HepG2 (cell line): ENCODE measurements around the gene NOL12. TPM values are rescaled to one million over a fixed set of nuclear protein-coding genes. Genes with fewer than 3 reads are reported as not detected.
A peak's percentile ranks its signal among the peaks of the same experiment; 100 is the strongest.

ENCODE experiments used
- BRD4 ChIP-seq: sonication (generic); formaldehyde crosslinking; IDR thresholded peaks from 2 replicates; pipeline ENCODE4 v1.4.0; 2020; ENCODE audit warnings: missing genetic modification reagents
- FOXO1 ChIP-seq: sonication (generic); formaldehyde crosslinking; IDR thresholded peaks from 2 replicates; pipeline ENCODE4 v1.4.0; 2020; ENCODE audit warnings: missing genetic modification reagents
- GABPB1 ChIP-seq: IDR thresholded peaks from 2 replicates; pipeline ENCODE4 v1.6.1; 2016; ENCODE audit warnings: mild to moderate bottlenecking, missing genetic modification reagents, moderate library complexity, missing compliant biosample characterization
- NFRKB ChIP-seq: fragments of 450-650 bp; IDR thresholded peaks from 2 replicates; pipeline ENCODE4 v1.6.1; 2017
- NONO ChIP-seq, 2 experiments: fragments of 450-650 bp in 1 of 2; sonication (generic) in 1 of 2; formaldehyde crosslinking in 1 of 2; IDR thresholded peaks in 1 of 2; conservative IDR thresholded peaks in 1 of 2; 2 replicates each; pipeline versions ENCODE4 v1.6.1 to v1.8.0; 2017 to 2022; ENCODE audit warnings: mild to moderate bottlenecking in 1 of 2, missing genetic modification reagents in 1 of 2, moderate library complexity in 1 of 2
- RFXAP ChIP-seq: sonication (generic); formaldehyde crosslinking; IDR thresholded peaks from 2 replicates; pipeline ENCODE4 v1.4.0; 2020; ENCODE audit warnings: missing genetic modification reagents, borderline replicate concordance
- SRF ChIP-seq: IDR thresholded peaks from 2 replicates; pipeline ENCODE4 v1.6.1; 2011; ENCODE audit warnings: mild to moderate bottlenecking, low read depth, low read length, moderate library complexity
- SRSF4 ChIP-seq: fragments of 200-400 bp; formaldehyde crosslinking; IDR thresholded peaks from one replicate; pipeline ENCODE4 v1.6.1; 2018; ENCODE audit warnings: mild to moderate bottlenecking, low read depth, low read length, moderate library complexity; ENCODE audit not compliant: poor library complexity, severe bottlenecking
- TCF7L2 ChIP-seq: IDR thresholded peaks from 2 replicates; pipeline ENCODE4 v1.6.1; 2011; ENCODE audit warnings: mild to moderate bottlenecking, low read depth, low read length, moderate library complexity
- TEAD3 ChIP-seq: optimal IDR thresholded peaks from 2 replicates; pipeline ENCODE3; 2016; ENCODE audit warnings: borderline replicate concordance
- ZFYVE20 ChIP-seq: sonication (generic); formaldehyde crosslinking; IDR thresholded peaks from 2 replicates; pipeline ENCODE4 v1.8.0; 2023; ENCODE audit warnings: low read depth, mild to moderate bottlenecking, moderate library complexity, missing genetic modification reagents, borderline replicate concordance
- ZNF713 ChIP-seq: sonication (generic); formaldehyde crosslinking; IDR thresholded peaks from 2 replicates; pipeline ENCODE4 v1.4.0; 2020; ENCODE audit warnings: mild to moderate bottlenecking, missing genetic modification reagents
- ZNF747 ChIP-seq: sonication (generic); formaldehyde crosslinking; IDR thresholded peaks from 2 replicates; pipeline ENCODE4 v1.8.1; 2023; ENCODE audit warnings: missing genetic modification reagents, mild to moderate bottlenecking, borderline replicate concordance
- ZNF850 ChIP-seq: sonication (generic); formaldehyde crosslinking; conservative IDR thresholded peaks from 2 replicates; pipeline ENCODE4 v1.9.0; 2021; ENCODE audit warnings: mild to moderate bottlenecking, missing genetic modification reagents
- ZSCAN21 ChIP-seq: sonication (generic); formaldehyde crosslinking; IDR thresholded peaks from 2 replicates; pipeline ENCODE4 v1.8.0; 2022; ENCODE audit warnings: mild to moderate bottlenecking, missing genetic modification reagents, moderate library complexity, borderline replicate concordance
- polyA plus RNA-seq, 8 experiments: library from polyadenylated mRNA; depleted of rRNA in 3 of 8; stranded (reverse) in 7 of 8; unstranded in 1 of 8; fragments of >200 nt; fragmentation: Illumina TruSeq in 4 of 8; extraction: Trizol in 4 of 8; gene quantifications; 2 replicates each; pipeline versions ENCODE4 v1.2.1 to v1.2.3, GENCODE V29; 2011 to 2016; ENCODE audit warnings: low read depth in 4 of 8, missing spikeins in 1 of 8, mixed read lengths in 1 of 8; ENCODE audit not compliant: insufficient read depth in 1 of 8
- total RNA-seq, 5 experiments: library from RNA; depleted of rRNA; stranded (reverse); fragments of >200 nt; fragmentation: Illumina TruSeq; extraction: Trizol; gene quantifications; 2 replicates each; pipeline ENCODE4 v1.2.3, GENCODE V29; 2016; ENCODE audit warnings: low read depth in 1 of 5
- TF ChIP-seq, protein P1 (sequence below): IDR thresholded peaks from 2 replicates; pipeline ENCODE4 v1.6.1; 2016; ENCODE audit warnings: low read depth, missing genetic modification reagents, missing compliant biosample characterization
- TF ChIP-seq, protein P2 (sequence below): sonication (generic); formaldehyde crosslinking; IDR thresholded peaks from 2 replicates; pipeline ENCODE4 v1.5.0; 2020; ENCODE audit warnings: mild to moderate bottlenecking, missing genetic modification reagents, moderate library complexity
- TF ChIP-seq, protein P3 (sequence below): sonication (generic); formaldehyde crosslinking; IDR thresholded peaks from 2 replicates; pipeline ENCODE4 v1.5.0; 2020; ENCODE audit warnings: mild to moderate bottlenecking, missing genetic modification reagents
- TF ChIP-seq, protein P4 (sequence below): IDR thresholded peaks from 2 replicates; pipeline ENCODE4 v1.6.1; 2016; ENCODE audit warnings: mild to moderate bottlenecking, missing biosample characterization, missing genetic modification reagents

Gene NOL12
- total and polyA plus RNA-seq, 2 of the 13 experiments (the other 11 are each of a cell fraction or from before 2014, with no cell fraction given) = 14.3 to 31.4 TPM

GRCh38 chr22:37674951-37675929 is 10.9 kb upstream of the NOL12 start, which contains the start of gene LGALS1 (continued):
- TF ChIP-seq, protein P1, sequence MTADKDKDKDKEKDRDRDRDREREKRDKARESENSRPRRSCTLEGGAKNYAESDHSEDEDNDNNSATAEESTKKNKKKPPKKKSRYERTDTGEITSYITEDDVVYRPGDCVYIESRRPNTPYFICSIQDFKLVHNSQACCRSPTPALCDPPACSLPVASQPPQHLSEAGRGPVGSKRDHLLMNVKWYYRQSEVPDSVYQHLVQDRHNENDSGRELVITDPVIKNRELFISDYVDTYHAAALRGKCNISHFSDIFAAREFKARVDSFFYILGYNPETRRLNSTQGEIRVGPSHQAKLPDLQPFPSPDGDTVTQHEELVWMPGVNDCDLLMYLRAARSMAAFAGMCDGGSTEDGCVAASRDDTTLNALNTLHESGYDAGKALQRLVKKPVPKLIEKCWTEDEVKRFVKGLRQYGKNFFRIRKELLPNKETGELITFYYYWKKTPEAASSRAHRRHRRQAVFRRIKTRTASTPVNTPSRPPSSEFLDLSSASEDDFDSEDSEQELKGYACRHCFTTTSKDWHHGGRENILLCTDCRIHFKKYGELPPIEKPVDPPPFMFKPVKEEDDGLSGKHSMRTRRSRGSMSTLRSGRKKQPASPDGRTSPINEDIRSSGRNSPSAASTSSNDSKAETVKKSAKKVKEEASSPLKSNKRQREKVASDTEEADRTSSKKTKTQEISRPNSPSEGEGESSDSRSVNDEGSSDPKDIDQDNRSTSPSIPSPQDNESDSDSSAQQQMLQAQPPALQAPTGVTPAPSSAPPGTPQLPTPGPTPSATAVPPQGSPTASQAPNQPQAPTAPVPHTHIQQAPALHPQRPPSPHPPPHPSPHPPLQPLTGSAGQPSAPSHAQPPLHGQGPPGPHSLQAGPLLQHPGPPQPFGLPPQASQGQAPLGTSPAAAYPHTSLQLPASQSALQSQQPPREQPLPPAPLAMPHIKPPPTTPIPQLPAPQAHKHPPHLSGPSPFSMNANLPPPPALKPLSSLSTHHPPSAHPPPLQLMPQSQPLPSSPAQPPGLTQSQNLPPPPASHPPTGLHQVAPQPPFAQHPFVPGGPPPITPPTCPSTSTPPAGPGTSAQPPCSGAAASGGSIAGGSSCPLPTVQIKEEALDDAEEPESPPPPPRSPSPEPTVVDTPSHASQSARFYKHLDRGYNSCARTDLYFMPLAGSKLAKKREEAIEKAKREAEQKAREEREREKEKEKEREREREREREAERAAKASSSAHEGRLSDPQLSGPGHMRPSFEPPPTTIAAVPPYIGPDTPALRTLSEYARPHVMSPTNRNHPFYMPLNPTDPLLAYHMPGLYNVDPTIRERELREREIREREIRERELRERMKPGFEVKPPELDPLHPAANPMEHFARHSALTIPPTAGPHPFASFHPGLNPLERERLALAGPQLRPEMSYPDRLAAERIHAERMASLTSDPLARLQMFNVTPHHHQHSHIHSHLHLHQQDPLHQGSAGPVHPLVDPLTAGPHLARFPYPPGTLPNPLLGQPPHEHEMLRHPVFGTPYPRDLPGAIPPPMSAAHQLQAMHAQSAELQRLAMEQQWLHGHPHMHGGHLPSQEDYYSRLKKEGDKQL = no peak; the same call in 1 of the 2 replicates
- TF ChIP-seq ZSCAN21 (CRISPR knock-in tag) (no peak), ZNF713 (CRISPR knock-in tag) (no peak), FOXO1 (CRISPR knock-in tag) (no peak), NFRKB (no peak), SRF (no peak), NONO (IDR thresholded peaks at IDR 0.05) (no peak), NONO (CRISPR knock-in tag; conservative IDR thresholded peaks at IDR 0.05) (0 out of 2 replicates have a peak, but pooled peaks have one; percentile 54), ZNF850 (CRISPR knock-in tag) (no peak), ZFYVE20 (CRISPR knock-in tag) (no peak), BRD4 (CRISPR knock-in tag) (no peak), RFXAP (CRISPR knock-in tag) (no peak), SRSF4 (no peak), ZNF747 (CRISPR knock-in tag) (no peak), TCF7L2 (no peak), GABPB1 (CRISPR knock-in tag) (peak; percentile 81), TEAD3 (CRISPR knock-in tag) (peak; percentile 79)
- TF ChIP-seq, protein P2, sequence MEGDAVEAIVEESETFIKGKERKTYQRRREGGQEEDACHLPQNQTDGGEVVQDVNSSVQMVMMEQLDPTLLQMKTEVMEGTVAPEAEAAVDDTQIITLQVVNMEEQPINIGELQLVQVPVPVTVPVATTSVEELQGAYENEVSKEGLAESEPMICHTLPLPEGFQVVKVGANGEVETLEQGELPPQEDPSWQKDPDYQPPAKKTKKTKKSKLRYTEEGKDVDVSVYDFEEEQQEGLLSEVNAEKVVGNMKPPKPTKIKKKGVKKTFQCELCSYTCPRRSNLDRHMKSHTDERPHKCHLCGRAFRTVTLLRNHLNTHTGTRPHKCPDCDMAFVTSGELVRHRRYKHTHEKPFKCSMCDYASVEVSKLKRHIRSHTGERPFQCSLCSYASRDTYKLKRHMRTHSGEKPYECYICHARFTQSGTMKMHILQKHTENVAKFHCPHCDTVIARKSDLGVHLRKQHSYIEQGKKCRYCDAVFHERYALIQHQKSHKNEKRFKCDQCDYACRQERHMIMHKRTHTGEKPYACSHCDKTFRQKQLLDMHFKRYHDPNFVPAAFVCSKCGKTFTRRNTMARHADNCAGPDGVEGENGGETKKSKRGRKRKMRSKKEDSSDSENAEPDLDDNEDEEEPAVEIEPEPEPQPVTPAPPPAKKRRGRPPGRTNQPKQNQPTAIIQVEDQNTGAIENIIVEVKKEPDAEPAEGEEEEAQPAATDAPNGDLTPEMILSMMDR (CRISPR knock-in tag) = peak; percentile 35
- TF ChIP-seq, protein P3, sequence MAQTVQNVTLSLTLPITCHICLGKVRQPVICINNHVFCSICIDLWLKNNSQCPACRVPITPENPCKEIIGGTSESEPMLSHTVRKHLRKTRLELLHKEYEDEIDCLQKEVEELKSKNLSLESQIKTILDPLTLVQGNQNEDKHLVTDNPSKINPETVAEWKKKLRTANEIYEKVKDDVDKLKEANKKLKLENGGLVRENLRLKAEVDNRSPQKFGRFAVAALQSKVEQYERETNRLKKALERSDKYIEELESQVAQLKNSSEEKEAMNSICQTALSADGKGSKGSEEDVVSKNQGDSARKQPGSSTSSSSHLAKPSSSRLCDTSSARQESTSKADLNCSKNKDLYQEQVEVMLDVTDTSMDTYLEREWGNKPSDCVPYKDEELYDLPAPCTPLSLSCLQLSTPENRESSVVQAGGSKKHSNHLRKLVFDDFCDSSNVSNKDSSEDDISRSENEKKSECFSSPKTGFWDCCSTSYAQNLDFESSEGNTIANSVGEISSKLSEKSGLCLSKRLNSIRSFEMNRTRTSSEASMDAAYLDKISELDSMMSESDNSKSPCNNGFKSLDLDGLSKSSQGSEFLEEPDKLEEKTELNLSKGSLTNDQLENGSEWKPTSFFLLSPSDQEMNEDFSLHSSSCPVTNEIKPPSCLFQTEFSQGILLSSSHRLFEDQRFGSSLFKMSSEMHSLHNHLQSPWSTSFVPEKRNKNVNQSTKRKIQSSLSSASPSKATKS (CRISPR knock-in tag) = no peak
- TF ChIP-seq, protein P4, sequence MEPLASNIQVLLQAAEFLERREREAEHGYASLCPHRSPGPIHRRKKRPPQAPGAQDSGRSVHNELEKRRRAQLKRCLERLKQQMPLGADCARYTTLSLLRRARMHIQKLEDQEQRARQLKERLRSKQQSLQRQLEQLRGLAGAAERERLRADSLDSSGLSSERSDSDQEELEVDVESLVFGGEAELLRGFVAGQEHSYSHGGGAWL (CRISPR knock-in tag) = no peak
